OCI-LY1 (cell line): ENCODE measurements around the gene CEP112.

Experiments
- H2AFZ ChIP-seq: fragments of 200-600 bp; sonication (generic), shearing (Covaris generic); 2 replicates; pipeline ENCODE4 v1.6.0; 2014; ENCODE audit warnings: antibody characterized with exemption, mild to moderate bottlenecking, low read length
- H3F3A ChIP-seq: fragments of 200-600 bp; sonication (generic), shearing (Covaris generic); 2 replicates; pipeline ENCODE4 v1.6.0; 2014; ENCODE audit warnings: mild to moderate bottlenecking, antibody characterized with exemption, low read length, moderate library complexity; ENCODE audit not compliant: insufficient read depth
- H3K27ac ChIP-seq: fragments of 200-600 bp; sonication (generic); 2 replicates; pipeline ENCODE4 v1.5.1; 2014; ENCODE audit warnings: low read length, mixed run types, mild to moderate bottlenecking, low read depth; ENCODE audit not compliant: poor library complexity, severe bottlenecking
- H3K27me3 ChIP-seq: fragments of 200-600 bp; sonication (generic); 2 replicates; pipeline ENCODE4 v1.6.0; 2014; ENCODE audit warnings: antibody characterized with exemption, mild to moderate bottlenecking, low read length, moderate library complexity; ENCODE audit not compliant: insufficient read depth
- H3K36me3 ChIP-seq: fragments of 200-600 bp; sonication (generic); 2 replicates; pipeline ENCODE4 v1.6.1; 2014; ENCODE audit warnings: mild to moderate bottlenecking, antibody characterized with exemption, low read length, moderate library complexity, mixed read lengths; ENCODE audit not compliant: insufficient read depth
- H3K4me1 ChIP-seq: fragments of 200-600 bp; sonication (generic); 2 replicates; pipeline ENCODE4 v1.5.1; 2014; ENCODE audit warnings: mild to moderate bottlenecking, low read length, moderate library complexity; ENCODE audit not compliant: insufficient read depth, severe bottlenecking
- H3K4me2 ChIP-seq: fragments of 200-600 bp; sonication (generic), shearing (Covaris generic); 2 replicates; pipeline ENCODE4 v1.6.1; 2014; ENCODE audit warnings: low read length
- H3K4me3 ChIP-seq: fragments of 200-600 bp; sonication (generic); 2 replicates; pipeline ENCODE4 v1.5.1; 2014; ENCODE audit warnings: low read length, low read depth, mild to moderate bottlenecking, mixed read lengths; ENCODE audit not compliant: poor library complexity, severe bottlenecking
- H3K79me2 ChIP-seq: fragments of 200-600 bp; shearing (Covaris generic); 2 replicates; pipeline ENCODE4 v1.6.1; 2016; ENCODE audit warnings: mixed run types, low read length, mixed read lengths; ENCODE audit not compliant: insufficient read depth
- H3K9ac ChIP-seq: fragments of 200-600 bp; sonication (generic), shearing (Covaris generic); 2 replicates; pipeline ENCODE4 v1.6.1; 2014; ENCODE audit warnings: mild to moderate bottlenecking, low read length, mixed read lengths
- H3K9me2 ChIP-seq: fragments of 200-600 bp; sonication (generic), shearing (Covaris generic); 2 replicates; pipeline ENCODE4 v1.6.1; 2014; ENCODE audit warnings: low read depth, mild to moderate bottlenecking, low read length, mixed read lengths
- H3K9me3 ChIP-seq: fragments of 200-600 bp; shearing (Covaris generic); 2 replicates; pipeline ENCODE4 v1.6.1; 2014; ENCODE audit warnings: low read length, mixed read lengths
- H4K20me1 ChIP-seq: fragments of 200-600 bp; sonication (generic), shearing (Covaris generic); 2 replicates; pipeline ENCODE4 v1.6.0; 2016; ENCODE audit warnings: mild to moderate bottlenecking, low read length; ENCODE audit not compliant: insufficient read depth
- CTCF ChIP-seq: fragments of 200-600 bp; sonication (generic), shearing (Covaris generic); IDR thresholded peaks from 2 replicates; pipeline ENCODE4 v1.5.1; 2017; ENCODE audit warnings: mild to moderate bottlenecking, antibody characterized with exemption, low read length, moderate library complexity, mixed read lengths
- EZH2 ChIP-seq: fragments of 200-600 bp; sonication (generic), shearing (Covaris generic); IDR thresholded peaks from 2 replicates; pipeline ENCODE4 v1.8.0; 2017; ENCODE audit warnings: borderline replicate concordance, mixed run types, mild to moderate bottlenecking, antibody characterized with exemption, low read length, moderate library complexity, mixed read lengths

The CEP112 gene

DNA sequence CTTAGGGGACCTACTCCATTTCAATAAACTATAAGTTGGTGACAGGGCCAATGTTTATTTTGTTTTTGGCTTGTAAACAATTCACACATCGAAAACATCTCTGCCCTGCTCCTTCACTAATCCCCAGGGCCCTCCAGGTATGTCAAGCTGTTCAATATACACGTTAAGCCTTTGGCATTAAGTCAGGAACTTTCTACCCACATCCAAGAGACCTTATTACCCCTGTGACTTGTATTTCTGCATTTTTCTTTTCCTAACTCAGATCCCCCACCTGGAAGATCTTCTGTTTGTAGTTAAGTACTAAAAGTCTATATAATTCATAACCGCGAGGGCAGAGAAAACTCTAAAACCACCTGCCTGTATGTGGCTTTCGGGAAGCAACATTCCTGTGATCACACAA is 523.7 kb downstream of the CEP112 start:
- Histone ChIP-seq H3K36me3 (no peaks in the 10 kb centered on the region), H3K4me1 (no peaks in the 10 kb centered on the region), H3K27me3 (no peaks in the 10 kb centered on the region), H3K4me2 (no peak overlapping the region), H3K27ac (no peak overlapping the region), H3K9me3 (no peaks in the 10 kb centered on the region), H3K4me3 (no peak overlapping the region), H3K9me2 (no peaks in the 10 kb centered on the region), H4K20me1 (no peaks in the 10 kb centered on the region), H2AFZ (no peak overlapping the region), H3K79me2 (no peaks in the 10 kb centered on the region), H3F3A (no peaks in the 10 kb centered on the region), H3K9ac (no peak overlapping the region)
- TF ChIP-seq EZH2 (no peak), CTCF (no peak)

GRCh38 chr17:65667656-65668055 is 524.3 kb downstream of the CEP112 start:
- no peaks in the 10 kb centered on the region for H3K9me2 ChIP-seq
- no peaks in the 10 kb centered on the region for H3F3A ChIP-seq
- H2AFZ ChIP-seq, result no peak overlapping the region
- no peak overlapping the region for H3K4me2 ChIP-seq
- H3K9ac ChIP-seq, result no peak overlapping the region
- no peaks in the 10 kb centered on the region for H3K4me1 ChIP-seq
- no peaks in the 10 kb centered on the region for H3K27me3 ChIP-seq
- no peak overlapping the region for H3K4me3 ChIP-seq
- no peaks in the 10 kb centered on the region for H3K9me3 ChIP-seq
- no peaks in the 10 kb centered on the region for H4K20me1 ChIP-seq
- no peaks in the 10 kb centered on the region for H3K36me3 ChIP-seq
- H3K79me2 ChIP-seq, result no peaks in the 10 kb centered on the region
- no peak for TF ChIP-seq CTCF
- TF ChIP-seq EZH2, result no peak
- no peak overlapping the region for H3K27ac ChIP-seq

DNA sequence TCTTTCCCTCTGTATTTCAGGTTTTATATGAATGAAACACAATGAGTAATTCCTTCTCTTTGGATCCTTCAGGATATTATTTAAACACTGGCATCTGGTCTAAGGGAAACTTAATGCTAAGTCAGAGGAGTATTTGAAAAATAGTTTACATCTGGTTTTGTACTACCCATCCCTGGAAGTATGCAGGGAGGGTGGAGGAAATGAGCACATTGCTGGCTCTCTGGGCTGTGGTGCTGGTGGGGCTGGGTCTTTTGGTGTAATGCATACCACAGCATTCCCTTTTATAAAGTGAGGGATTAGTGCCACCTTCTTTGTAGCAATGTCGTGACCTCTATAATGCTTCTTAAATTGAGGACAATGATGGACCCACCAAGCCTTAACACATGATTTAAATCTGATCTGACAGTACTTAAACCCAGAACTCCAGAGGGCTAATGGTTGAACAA is 525.0 kb downstream of the CEP112 start:
- Histone ChIP-seq H4K20me1 (no peaks in the 10 kb centered on the region), H3F3A (no peaks in the 10 kb centered on the region), H3K27me3 (no peaks in the 10 kb centered on the region), H3K36me3 (no peaks in the 10 kb centered on the region), H3K79me2 (no peaks in the 10 kb centered on the region), H3K4me1 (no peaks in the 10 kb centered on the region), H3K9me3 (no peaks in the 10 kb centered on the region), H3K4me2 (no peak overlapping the region), H3K9ac (no peak overlapping the region), H2AFZ (no peak overlapping the region), H3K27ac (no peak overlapping the region), H3K4me3 (no peak overlapping the region), H3K9me2 (no peaks in the 10 kb centered on the region)
- no peak for TF ChIP-seq EZH2
- TF ChIP-seq CTCF, result no peak
